ENCODE data around the gene SPRYD7. TPM values are rescaled to one million over a fixed set of nuclear protein-coding genes. Genes with fewer than 3 reads are reported as not detected.

SPRYD7 gene
- total and polyA plus RNA-seq, 2 of the 8 experiments (the other 6 are each of a cell fraction or from before 2014, with no cell fraction given): 1.1 to 3.1 TPM

DNA sequence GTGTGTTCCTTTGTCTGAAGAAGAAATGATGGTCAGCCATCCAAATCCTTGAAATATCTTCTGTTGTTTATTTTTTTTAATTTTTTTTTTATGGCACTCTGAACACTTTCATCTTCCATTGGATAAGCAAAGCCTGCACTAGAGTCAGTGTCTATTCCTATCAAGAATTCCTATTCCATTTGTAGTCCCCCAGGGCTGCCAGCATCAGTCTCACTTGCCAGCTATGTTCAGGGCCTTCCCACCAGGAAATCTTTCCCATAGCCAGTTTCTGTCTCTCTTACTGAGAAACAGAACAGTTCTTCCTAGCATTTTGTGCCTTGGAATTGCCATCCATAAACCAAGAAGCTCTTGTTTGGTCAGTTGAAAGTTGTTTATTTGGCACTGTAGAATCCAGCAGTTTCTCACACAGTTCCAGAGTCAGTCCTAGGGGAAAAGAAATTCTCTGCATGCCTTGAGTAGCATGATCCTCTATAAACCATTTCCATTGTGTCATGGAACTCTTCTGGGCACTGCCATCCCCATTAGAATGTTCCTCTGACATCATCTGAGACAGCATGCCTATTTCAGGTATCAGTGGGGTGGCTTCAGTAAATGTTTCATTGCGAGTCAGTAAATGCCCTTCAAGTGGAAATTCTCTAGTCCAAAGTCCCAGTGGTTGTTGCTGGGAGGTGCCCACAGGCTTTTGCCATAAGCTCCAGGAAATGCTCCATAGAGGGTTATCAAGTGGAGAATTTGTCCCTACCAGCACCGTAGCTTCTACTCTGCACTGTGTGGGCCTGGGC is 18.7 kb upstream of the SPRYD7 start:
- no peak overlapping the region for H3K4me3 ChIP-seq (ENCODE audit: extremely low read depth in 1 of 4, insufficient read depth in 2 of 4, low read depth in 3 of 4, low read length in 4 of 4)
- H2AFZ ChIP-seq (ENCODE audit: low read length): no peak overlapping the region
- no peaks in the 10 kb centered on the region for H3K79me1 ChIP-seq (ENCODE audit: low read depth, low read length)
- no peak for DNase-seq (ENCODE audit: low read depth in 1 of 2, low spot score in 2 of 2)
- H4K5ac ChIP-seq (ENCODE audit: insufficient read length, low read depth, low read length): no peak overlapping the region
- no peaks in the 10 kb centered on the region for H3K4me1 ChIP-seq (replicated peaks in 1 of 4; ENCODE audit: control insufficient read depth in 3 of 4, insufficient read depth in 4 of 4, low read length in 3 of 4)
- no peaks in the 10 kb centered on the region for H4K20me1 ChIP-seq (replicated peaks in 1 of 2; ENCODE audit: control insufficient read depth in 1 of 2, insufficient read depth in 2 of 2, low read length in 2 of 2)
- H3K14ac ChIP-seq (ENCODE audit: insufficient read length): no peak overlapping the region
- H2AK5ac ChIP-seq (ENCODE audit: low read depth, low read length): no peak overlapping the region
- WGBS, 2 experiments (ENCODE audit: extremely low coverage in 1 of 2, insufficient coverage in 1 of 2, insufficient read length in 1 of 2, insufficient replicate concordance in 2 of 2, low coverage in 1 of 2, low lambda C conversion rate in 2 of 2, missing lambda C conversion rate in 1 of 2): 92% methylated on average over 2 of the region's 2 CpGs; no CpG with 5 or more reads in 1 of the 2 experiments
- H2BK5ac ChIP-seq (ENCODE audit: low read depth, low read length): no peak overlapping the region
- no peak overlapping the region for H3K4me2 ChIP-seq (ENCODE audit: insufficient read depth in 1 of 2, low read depth in 2 of 2, low read length in 2 of 2)
- no peak overlapping the region for H3K56ac ChIP-seq (replicated peaks; ENCODE audit: insufficient read length, low read depth, low read length)
- H2BK12ac ChIP-seq (ENCODE audit: low read depth, low read length): no peak overlapping the region
- H3K9me3 ChIP-seq (ENCODE audit: insufficient read depth in 2 of 2, low read depth in 1 of 2, low read length in 1 of 2): no peaks in the 10 kb centered on the region
- H3K36me3 ChIP-seq (ENCODE audit: control insufficient read depth in 2 of 4, insufficient read depth in 4 of 4, low read length in 3 of 4): no peaks in the 10 kb centered on the region
- H3K23me2 ChIP-seq (ENCODE audit: low read depth, low read length): no peaks in the 10 kb centered on the region
- H2BK15ac ChIP-seq (ENCODE audit: low read length): no peak overlapping the region
- H3K27me3 ChIP-seq (replicated peaks in 1 of 4; ENCODE audit: control insufficient read depth in 3 of 4, extremely low read depth in 1 of 4, insufficient read depth in 3 of 4, low read length in 3 of 4): no peaks in the 10 kb centered on the region
- no peak overlapping the region for H2BK20ac ChIP-seq (ENCODE audit: low read length)
- H3K4ac ChIP-seq (replicated peaks; ENCODE audit: insufficient read length, low read depth, low read length): no peak overlapping the region
- H3K27ac ChIP-seq (ENCODE audit: low read depth, low read length): no peak overlapping the region
- POLR2A ChIA-PET (ENCODE audit: partially characterized antibody): interaction anchor here (0.8 kb wide), 1 partner anchor 10 kb away, joined by 3 read pairs; no protein-coding TSS in a partner anchor
- no peak overlapping the region for H4K8ac ChIP-seq (ENCODE audit: extremely low read depth, insufficient read depth, low read length)
- no peak overlapping the region for H3K9ac ChIP-seq (replicated peaks in 1 of 4; ENCODE audit: extremely low read depth in 1 of 4, low read depth in 3 of 4, low read length in 3 of 4)
- no peak overlapping the region for H4K91ac ChIP-seq (replicated peaks; ENCODE audit: insufficient read length, low read length)
- CTCF ChIA-PET (ENCODE audit: partially characterized antibody): interaction anchor here (0.6 kb wide), 1 partner anchor 66 kb away, joined by 3 read pairs; no protein-coding TSS in a partner anchor
- no peak overlapping the region for H2BK120ac ChIP-seq (replicated peaks; ENCODE audit: low read depth, low read length)
- no peak for FAIRE-seq
- H3K79me2 ChIP-seq (ENCODE audit: control insufficient read depth in 1 of 2, insufficient read depth in 2 of 2, low read length in 2 of 2): no peaks in the 10 kb centered on the region
- H3K18ac ChIP-seq (ENCODE audit: extremely low read depth, low read length): no peak overlapping the region
- no peak overlapping the region for H3K23ac ChIP-seq (ENCODE audit: insufficient read length)
- TF ChIP-seq GABPA (IDR thresholded peaks at IDR 0.05; ENCODE audit: borderline replicate concordance, insufficient read depth, low read length) (no peak), KDM5A (IDR thresholded peaks at IDR 0.05; ENCODE audit: low read length) (no peak)

Measured in H1 (cell line).